GM20000 (cell line): ENCODE measurements around the gene PSRC1.

ENCODE experiments used
- DNase-seq: peaks from one replicate; pipeline ENCODE4 v3.0.0; 2012; ENCODE audit warnings: low spot score
- CTCF ChIP-seq: IDR thresholded peaks from 2 replicates; pipeline ENCODE4 v1.5.1; 2012; ENCODE audit warnings: mild to moderate bottlenecking, control low read depth; ENCODE audit errors: extremely low read depth, missing control alignments

The PSRC1 gene

GRCh38 chr1:109251277-109252166, 31.4 kb downstream of the PSRC1 start:
- peak; percentile 32 for DNase-seq
- TF ChIP-seq CTCF = no peak

- peak; percentile 31 for DNase-seq
- TF ChIP-seq CTCF = no peak
Measured at GRCh38 chr1:109250454-109251276, 32.3 kb downstream of the PSRC1 start.

- no peak for TF ChIP-seq CTCF
- DNase-seq = no peak
Measured at GRCh38 chr1:109249654-109250401, 33.1 kb downstream of the PSRC1 start.

GRCh38 chr1:109248797-109249629, 33.9 kb downstream of the PSRC1 start, which contains the start of gene CELSR2:
Gene CELSR2, plus strand, starts transcription at chr1:109249539. Its CDS starts 541 bp downstream, at chr1:109250080.
- DNase-seq = peak; percentile 94
- no peak for TF ChIP-seq CTCF

- no peak for DNase-seq
- TF ChIP-seq CTCF = no peak
Measured at GRCh38 chr1:109248444-109248796, 34.5 kb downstream of the PSRC1 start.

GRCh38 chr1:109247401-109248365, 35.3 kb downstream of the PSRC1 start:
- DNase-seq = peak; percentile 20
- no peak for TF ChIP-seq CTCF
